Epithelial cell of esophagus (primary cell): ENCODE results near the gene TSBP1.
A peak's percentile ranks its signal among the peaks of the same experiment; 100 is the strongest.

Experiments used
- DNase-seq: peaks from one replicate; pipeline ENCODE4 v3.0.0; 2010; ENCODE audit warnings: low read depth
- H3K4me3 ChIP-seq: 2 replicates; pipeline ENCODE4 v1.5.1; 2011; ENCODE audit warnings: mild to moderate bottlenecking, low read length, control low read depth
- TF ChIP-seq, protein P1 (sequence below): IDR thresholded peaks from 2 replicates; pipeline ENCODE4 v1.5.1; 2011; ENCODE audit warnings: low read depth, mild to moderate bottlenecking, low read length, control low read depth, inconsistent platforms; ENCODE audit not compliant: insufficient read depth; ENCODE audit errors: missing control alignments

The TSBP1 gene, protein sequence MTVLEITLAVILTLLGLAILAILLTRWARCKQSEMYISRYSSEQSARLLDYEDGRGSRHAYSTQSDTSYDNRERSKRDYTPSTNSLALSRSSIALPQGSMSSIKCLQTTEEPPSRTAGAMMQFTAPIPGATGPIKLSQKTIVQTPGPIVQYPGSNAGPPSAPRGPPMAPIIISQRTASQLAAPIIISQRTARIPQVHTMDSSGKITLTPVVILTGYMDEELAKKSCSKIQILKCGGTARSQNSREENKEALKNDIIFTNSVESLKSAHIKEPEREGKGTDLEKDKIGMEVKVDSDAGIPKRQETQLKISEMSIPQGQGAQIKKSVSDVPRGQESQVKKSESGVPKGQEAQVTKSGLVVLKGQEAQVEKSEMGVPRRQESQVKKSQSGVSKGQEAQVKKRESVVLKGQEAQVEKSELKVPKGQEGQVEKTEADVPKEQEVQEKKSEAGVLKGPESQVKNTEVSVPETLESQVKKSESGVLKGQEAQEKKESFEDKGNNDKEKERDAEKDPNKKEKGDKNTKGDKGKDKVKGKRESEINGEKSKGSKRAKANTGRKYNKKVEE

DNA sequence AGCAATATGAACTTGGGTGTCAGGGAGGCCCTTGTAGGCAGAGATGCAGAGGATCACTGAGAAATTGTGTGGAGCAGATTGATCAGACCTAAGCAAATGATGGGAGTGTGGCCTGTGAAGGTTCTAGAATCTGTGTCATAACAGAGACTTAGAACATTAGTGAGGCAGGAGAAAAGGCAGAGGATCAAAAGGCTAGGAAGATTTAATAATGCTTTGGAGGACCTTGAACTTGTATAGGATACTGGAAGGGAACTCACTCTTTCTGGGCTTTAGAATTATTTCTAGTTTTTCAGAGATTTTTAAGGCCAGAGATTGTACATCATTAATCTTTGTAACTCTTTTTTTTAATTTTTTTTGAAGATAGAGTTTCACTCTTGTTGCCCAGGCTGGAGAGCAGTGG is at the start of gene TSBP1:
TSBP1 (minus strand) TSS at position 101 of the 400 bp plus-strand sequence. CDS start 197 bp downstream, outside the sequence.
- TF ChIP-seq, protein P1, sequence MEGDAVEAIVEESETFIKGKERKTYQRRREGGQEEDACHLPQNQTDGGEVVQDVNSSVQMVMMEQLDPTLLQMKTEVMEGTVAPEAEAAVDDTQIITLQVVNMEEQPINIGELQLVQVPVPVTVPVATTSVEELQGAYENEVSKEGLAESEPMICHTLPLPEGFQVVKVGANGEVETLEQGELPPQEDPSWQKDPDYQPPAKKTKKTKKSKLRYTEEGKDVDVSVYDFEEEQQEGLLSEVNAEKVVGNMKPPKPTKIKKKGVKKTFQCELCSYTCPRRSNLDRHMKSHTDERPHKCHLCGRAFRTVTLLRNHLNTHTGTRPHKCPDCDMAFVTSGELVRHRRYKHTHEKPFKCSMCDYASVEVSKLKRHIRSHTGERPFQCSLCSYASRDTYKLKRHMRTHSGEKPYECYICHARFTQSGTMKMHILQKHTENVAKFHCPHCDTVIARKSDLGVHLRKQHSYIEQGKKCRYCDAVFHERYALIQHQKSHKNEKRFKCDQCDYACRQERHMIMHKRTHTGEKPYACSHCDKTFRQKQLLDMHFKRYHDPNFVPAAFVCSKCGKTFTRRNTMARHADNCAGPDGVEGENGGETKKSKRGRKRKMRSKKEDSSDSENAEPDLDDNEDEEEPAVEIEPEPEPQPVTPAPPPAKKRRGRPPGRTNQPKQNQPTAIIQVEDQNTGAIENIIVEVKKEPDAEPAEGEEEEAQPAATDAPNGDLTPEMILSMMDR = no peak
- no peak for DNase-seq
- H3K4me3 ChIP-seq = no peak within 1 kb of the TSS

DNA sequence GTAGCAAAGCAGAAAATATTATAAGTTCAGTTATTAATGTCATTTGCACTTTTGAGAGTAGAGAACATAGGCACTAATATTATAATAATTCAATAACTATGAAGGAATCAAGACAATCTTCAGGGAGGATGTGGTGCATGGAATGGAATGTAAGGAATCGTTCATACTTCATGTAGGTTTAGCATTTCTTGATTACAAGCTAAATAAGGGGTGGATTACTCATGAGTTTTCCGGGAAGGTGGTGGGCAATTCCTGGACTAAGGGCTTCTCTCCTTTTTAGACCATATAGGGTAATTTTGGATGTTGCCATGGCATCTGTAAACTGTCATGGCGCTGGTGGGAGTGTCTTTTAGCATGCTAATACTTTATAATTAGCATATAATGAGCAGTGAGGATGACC is 44.3 kb upstream of the TSBP1 start:
- H3K4me3 ChIP-seq = no peak overlapping the region
- TF ChIP-seq, protein P1 = no peak
- DNase-seq = no peak

DNA sequence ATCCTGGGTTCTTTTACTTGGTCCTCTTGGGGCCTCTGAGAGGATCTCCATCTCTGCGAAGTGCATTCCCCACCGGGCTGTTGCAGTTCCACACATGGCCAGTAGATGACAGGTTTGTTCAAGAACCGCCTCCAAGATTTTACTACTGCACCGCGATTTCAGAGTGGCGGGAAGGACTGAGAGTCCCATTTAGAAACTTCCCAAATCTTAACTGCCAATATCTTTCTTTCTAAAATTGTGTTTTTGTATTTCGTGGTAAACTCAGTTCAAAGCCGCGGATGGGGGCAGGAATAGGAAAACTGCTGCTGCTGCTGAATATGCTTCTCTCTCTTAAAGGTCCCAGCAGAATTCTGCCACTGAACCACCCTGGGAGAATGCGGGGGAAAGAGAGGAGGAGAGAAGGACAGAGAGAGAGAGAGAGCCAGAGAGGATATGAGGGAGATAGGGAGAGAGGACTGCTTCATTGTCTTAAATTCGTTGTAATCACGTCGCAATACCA is 43.9 kb upstream of the TSBP1 start:
- peak; percentile 74 for DNase-seq

DNA sequence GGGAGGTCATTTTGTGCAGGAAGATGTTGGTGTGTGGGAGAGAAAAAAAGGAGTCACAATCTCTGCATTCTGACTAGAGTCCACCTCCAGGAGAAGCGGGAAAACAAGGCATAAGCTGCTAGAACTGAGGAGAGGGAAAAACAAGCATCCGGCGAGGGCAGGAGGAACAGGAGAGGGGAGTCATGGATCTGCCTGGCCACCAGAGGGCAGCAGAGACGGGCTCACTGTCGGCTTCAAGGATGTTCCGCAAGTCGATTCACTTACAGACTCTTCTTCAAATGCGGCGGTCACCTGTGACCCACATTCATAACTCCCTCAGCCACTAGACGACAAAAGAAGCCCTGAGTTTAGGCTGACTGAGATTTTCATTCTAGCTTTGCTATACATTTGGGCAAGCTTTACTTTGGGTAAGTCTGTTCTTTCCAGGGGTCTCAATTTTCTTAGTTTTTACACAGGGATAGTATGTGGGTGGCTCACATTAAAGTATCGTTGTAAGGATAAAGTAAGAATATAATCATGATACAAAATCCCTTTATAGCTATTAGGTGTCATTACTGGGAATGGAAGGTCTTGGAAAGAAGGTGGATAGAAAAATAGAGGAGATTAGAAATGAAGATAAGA is 41.8 kb upstream of the TSBP1 start:
- DNase-seq = peak; percentile 82
- no peak overlapping the region for H3K4me3 ChIP-seq
- TF ChIP-seq, protein P1 = peak; percentile 97

More for the DNA sequence above, 43.9 kb upstream of the TSBP1 start:
- TF ChIP-seq, protein P1 = peak; percentile 100
- no peak overlapping the region for H3K4me3 ChIP-seq

DNA sequence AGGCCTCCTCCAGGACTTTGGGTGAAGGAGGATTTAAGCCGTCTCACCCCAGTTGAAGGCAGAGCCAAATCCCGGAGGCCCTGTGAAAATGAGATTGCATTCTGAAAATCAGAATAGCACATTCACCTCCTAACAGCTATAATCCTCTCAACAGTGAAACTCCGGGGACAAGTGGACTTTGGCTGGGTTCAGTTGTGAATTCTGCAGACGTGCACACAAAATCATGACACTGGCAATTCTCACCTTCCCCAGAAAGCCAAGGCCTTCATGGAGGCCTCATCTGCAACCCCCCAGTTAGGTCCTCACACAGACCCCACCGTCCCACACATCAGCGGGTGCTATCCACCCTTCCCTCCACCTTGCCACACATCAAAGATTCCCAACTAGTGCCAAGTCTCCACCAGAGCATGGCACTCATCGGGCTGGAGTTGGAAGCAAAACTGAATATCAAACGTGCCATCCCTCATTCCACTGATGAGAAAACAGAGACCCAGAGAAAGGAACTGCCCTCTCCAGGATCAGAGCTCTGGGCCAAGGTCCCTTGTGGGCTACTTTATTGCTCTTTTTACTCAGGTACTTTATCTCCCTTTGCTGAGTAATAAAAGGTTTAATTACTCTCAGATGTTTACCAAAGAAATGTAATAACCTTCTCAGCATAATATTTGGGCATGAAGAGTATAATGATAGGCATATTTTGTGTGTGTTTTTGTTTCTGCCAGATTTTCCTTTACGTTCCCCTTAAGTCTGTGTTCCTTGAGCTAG is 40.0 kb upstream of the TSBP1 start:
- no peak overlapping the region for H3K4me3 ChIP-seq
- TF ChIP-seq, protein P1 = no peak
- no peak for DNase-seq

DNA sequence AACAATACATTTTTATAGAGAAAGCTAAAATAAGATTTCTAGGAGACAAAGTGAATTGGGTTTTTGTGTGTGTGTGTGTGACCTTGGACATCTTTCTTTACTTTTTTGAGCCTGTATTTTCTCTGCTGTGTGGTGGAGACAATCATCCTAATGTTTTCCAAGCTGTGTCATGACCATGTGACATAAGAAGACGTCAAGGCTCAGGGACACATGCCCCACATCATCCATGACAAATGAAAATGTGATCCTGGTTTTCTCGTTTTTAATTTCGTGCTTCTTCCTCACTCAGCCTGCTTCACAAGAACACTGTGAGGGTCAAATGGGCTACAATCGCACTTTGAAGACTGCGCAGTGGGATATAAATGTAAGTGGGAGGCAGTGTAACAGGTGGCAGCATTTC is 39.2 kb upstream of the TSBP1 start:
- no peak overlapping the region for H3K4me3 ChIP-seq
- DNase-seq = no peak
- TF ChIP-seq, protein P1 = no peak
